Measurements from ENCODE around the gene IKZF2.

Gene IKZF2

DNA sequence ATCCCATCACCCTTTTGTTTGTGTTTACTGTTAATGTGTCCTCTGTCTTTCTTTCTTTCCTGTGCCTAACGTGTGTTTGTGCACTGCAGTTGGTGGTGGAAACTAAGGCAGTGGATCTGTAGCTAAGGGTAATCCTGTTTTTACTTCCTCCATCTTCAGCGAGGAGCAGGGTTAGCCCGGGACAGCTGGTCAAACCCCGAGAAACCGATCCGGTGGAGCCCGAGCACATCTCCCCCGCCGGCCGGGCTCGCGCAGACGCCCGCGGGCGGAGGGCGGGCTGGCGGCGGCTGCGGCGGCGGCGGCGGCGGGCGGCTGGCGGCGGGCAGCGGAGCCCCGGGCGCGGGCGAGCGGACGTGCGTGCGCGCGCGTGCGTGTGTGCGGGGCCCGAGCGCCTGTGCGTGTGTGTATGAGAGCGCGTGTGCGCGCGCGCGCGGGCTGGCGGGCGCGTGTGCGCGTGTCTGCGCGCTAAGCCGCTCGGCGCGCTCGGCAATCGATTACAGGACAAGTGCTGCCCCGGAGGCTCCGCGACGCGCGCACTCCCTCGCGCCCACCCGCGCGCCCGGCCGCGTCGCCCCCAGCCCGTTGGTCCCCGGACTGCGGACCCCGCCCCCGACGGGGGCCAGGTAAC lies at the start of gene IKZF2:
TSS of gene IKZF2 (minus strand) at position 176 of the 628 bp plus-strand sequence. CDS start 2,983 bp downstream, outside the sequence.
- DNase-seq (ENCODE audit: low read depth in 1 of 2, low spot score in 1 of 2), result peak; percentile 17 to 44

DNA sequence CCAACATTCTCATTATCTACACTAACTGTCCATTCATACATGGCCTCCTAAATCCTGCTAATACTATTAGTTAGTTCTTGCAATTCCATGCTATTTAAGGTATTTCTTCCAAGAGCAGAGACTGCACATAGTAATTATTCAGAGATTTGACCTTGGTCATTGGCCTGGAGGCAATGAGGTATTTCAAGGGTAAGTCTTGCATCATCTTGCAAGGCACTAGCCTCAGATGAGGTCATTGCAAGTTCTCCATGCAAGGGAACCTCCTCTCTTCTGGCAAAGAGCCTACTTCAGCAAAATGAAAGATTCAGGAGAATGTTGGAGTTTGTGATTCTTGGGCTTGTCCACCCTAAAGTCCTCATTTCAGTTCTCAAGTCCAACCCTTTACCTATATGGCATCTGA lies 48.5 kb upstream of the IKZF2 start:
- DNase-seq (ENCODE audit: low read depth in 1 of 2, low spot score in 1 of 2), result no peak

DNA sequence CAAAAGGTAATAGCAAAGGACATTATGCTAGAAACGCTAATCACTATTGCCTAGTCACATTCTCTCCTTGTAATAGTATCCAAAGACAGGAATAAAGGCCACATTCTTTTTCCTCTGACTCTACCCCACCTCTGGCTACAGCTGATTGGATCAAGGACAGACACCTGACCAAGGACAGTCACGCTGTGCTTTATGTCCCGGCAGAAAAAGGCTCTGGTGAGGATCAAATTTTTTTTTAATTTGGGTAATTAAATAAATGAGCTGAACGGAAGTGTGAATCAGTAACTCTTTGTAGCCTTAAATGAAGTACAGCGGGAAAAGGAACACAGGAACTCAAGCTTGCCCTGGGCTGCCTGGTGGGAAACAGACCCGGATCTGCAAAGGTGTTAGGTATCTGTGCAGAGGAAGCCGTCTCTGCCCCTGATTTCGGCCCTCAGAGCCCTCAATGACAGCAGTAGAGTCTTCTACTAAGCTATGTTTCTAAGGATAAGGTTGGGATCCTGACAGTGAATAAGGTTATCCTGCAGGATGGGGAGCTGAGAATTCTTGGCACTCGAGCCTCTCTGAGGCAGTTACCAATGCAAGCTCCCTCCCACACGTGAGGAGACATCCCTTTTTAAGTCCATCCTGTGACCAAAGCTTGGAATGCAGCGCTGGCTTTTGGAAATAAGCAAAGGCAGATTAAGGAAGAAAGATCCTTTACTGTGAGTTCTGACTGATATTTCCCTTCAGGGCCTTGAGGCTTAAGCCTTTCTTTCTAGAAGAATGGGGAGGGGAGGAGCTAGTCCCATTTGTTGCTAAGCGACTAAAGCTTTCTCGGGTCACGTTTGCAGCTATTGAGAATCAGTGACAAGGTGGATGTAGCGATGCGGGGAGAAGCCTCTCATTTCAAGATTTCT lies 37.8 kb upstream of the IKZF2 start:
- no peak for DNase-seq (ENCODE audit: low read depth in 1 of 2, low spot score in 1 of 2)

DNA sequence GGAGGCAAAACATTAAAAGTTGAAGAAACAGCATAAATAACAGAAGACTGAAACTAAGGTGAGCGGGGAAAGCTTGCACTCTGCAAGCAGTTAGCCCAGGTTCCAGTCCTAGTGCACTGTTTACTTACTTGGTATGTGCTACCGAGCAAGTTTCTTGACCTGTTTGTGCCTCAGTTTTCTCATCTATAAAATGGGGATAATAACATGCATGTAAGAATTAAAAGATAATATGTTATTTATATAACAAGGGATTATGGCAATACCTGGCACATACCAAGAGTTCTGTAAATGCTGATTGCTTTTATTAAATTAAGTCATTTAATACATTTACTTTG lies 37.1 kb upstream of the IKZF2 start:
- DNase-seq (ENCODE audit: low read depth in 1 of 2, low spot score in 1 of 2), result no peak

DNA sequence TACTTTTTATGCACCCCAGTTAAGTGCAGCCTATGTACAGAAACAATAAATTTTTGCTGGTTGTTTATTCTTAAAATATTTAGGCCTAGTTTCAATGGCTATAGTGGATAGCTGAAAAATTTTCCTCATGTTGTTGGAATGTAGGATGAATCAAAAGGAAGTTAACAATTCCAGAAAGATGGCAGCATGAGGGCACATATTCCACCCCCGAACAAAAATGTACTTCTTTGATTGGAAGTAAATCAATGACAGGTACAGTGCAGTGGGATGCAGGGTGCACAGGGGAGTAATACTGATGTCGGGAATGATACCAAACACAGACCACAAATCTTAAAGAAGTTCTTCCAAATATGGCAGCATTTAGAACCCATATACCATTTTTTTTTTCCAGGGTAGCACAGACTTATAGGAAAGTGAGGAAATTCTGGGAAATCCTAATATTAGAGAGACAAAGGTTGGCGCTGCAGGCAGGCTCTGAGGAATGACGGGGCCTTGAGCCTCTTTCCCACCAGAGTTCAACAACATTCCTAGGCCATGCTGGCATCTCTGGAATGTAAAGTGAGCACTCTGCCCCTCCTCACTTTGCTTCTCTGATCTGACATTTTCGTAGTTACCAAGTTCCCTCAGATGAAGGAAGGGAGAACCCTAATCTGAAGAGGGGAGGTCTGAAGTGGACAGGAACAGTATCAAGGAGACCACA lies 36.6 kb upstream of the IKZF2 start:
- no peak for DNase-seq (ENCODE audit: low read depth in 1 of 2, low spot score in 1 of 2)

DNA sequence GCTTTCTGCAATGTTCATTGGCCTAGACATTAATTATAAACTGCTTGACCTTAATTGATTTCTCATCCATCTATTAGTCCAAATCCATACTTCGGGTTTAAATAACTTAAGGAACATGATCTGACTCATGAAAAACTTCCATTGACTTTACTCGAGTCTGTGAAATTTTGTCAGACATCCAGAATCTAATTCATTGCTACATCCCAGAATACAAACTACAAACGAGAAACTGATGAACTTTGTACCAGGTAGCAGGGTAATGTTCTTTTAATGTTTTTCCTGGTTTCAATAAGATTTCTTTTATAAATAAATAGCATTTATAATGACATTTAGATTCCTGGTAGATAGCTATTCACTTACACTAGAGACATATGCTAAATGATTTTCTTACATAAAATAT lies 36.0 kb upstream of the IKZF2 start:
- DNase-seq (ENCODE audit: low read depth in 1 of 2, low spot score in 1 of 2), result no peak

DNA sequence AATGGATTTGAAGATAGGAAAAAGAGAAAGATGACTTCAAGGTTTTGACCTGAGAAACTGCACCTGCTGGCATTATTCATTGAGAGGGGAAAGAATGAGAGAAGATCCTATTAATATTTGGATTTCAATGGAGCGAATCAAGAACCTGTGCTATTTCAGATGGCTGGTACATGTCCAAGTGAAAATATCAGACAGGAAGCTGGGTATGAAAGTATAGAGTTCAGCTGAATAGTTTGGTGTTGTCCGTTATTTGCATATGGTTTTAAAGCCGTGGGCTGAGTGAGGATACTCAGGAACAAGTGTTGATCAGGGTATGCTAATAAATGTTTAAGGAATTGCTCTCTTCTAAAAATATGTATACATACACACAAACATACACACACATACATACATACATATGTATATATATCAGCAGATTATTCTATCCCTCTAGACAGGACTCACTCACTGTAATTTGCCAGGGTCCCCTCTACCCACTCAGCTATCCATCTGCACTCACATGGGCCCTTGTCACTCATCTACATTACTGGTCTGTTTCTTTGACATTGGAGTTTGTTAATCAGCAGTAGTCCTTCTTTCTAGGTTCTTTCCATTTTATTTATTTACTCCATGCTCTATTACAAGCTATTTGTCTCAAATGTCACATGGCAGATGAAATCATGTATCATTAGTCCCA lies 33.9 kb upstream of the IKZF2 start:
- no peak for DNase-seq (ENCODE audit: low read depth in 1 of 2, low spot score in 1 of 2)

DNA sequence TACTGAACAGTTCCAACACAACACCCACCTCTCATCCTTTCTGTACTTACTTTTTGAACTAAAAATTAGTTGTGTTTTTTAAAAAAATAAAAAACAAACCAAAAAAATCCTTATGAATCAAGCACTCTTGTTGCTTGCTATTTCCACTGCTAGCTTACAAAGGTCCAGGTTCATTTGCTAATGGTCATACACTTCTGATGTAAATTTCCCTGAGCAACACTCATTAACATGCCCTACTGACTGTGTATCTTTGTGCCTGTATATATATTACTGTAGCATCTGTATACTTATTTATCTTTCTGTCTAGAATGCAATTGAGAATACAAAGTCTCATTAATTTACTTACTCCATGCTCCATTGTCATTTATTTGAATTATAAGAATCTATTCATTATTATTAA lies 30.3 kb upstream of the IKZF2 start:
- DNase-seq (ENCODE audit: low read depth in 1 of 2, low spot score in 1 of 2), result no peak

DNA sequence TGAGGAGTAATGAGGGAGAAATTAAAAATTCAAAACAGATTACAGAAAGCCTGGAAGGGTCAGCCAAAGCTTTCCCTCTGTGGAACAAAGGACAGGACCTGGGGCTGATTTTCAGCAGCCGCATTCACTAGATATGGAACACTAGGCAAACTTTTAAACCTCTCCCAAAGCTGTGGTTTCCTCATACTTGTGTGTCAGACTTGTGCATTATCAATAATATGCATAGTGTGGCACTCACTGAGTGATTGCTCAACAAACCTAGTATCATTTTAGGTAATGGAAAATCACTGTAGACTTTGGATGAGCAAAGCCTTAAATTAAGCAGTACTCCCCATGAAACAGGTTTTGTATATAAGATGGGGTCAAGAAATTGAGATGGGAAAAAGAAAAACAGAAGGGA lies 26.3 kb upstream of the IKZF2 start:
- no peak for DNase-seq (ENCODE audit: low read depth in 1 of 2, low spot score in 1 of 2)

DNA sequence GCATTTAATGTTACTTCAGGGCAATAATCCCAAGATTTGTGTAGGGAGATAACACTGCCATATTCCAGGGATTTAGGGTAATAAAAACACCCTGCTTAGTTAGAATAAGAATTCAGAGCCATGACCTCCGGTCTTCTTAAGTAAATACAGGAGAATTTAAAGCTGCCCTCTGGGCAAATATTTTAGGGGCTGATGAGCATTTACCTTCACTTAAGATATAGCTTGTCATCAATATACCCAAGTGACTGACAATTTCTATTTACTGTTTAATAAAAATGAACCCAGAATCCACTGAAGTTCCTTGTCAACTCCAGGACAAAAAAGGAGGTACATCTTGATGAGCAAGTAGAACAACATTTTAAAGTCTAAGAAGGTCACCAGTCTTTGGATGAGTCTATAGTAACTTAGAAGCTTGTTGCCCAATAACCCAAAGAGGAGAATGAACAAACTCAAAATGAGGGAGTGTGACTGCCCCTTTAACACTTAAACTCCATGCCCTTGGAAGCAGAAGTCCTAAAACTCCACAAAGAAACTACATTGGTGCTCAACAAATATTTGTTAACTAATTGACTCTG lies 24.3 kb upstream of the IKZF2 start:
- DNase-seq (ENCODE audit: low read depth in 1 of 2, low spot score in 1 of 2), result no peak

DNA sequence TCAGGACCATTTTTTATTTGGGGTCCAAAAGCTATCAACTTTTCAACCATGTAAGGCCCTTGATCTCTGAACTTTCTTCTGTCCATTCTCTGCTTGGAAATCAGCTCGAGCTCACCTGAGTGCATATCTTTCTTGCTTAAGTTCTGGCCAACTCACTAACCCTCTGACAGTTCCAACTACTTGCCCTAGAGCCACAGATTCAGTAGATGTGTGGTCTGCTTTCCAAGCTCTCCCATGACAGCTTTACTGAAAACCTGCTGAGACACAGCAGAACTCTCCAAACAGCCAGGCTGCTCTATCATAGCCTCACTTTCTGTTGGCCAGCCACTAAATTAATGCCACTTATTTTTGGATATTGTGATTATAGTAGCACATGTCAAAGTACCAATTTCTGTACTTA lies 21.2 kb upstream of the IKZF2 start:
- DNase-seq (ENCODE audit: low read depth in 1 of 2, low spot score in 1 of 2), result no peak

DNA sequence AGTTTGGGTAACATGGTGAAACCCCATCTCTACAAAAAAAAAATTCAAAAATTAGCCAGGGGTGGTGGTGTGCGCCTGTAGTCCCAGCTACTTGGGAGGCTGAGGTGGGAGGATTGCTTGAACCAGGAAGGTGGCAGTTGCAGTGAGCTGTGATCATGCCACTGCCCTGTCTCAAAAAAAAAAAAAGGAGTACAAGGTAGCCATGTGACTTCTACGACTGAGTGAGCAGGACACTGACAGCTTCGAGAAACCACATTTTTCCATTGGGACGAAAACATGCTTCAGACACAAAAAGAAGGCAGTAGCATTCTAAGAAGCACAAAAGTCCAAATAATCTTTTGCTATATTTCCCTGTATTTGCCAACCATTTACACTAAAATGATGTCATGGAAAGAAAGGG lies 19.7 kb upstream of the IKZF2 start:
- DNase-seq (ENCODE audit: low read depth in 1 of 2, low spot score in 1 of 2), result no peak

DNA sequence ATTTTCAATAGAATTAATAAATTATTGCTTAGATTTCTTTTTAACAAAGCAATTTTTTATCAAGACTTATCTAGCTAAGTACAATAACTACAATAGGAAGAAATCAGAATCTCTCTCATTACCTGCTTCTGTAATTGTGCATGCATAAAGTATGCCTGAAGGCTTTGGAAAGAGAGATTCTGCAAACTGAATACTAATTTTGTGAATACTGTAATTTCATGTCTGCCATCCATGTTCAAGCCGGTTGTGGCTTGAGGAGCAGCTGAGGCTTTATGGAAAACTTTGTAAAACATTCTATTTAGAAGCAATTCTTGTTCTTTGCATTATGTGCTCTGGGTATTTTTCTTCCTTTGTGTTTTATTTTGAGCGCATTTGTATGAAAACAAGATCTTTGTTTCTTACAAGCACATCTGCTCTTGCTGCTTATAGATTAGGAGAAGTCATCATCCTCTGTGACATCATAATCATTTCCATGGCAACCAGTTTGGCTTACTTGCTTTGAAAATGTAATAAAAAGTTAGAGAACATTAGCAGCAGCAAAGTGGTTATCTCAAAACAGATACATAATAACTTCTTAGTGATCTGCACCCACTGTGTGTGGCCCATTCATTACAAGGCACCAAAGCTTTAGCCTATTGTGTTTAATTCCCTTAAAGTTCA lies 16.0 kb upstream of the IKZF2 start:
- DNase-seq (ENCODE audit: low read depth in 1 of 2, low spot score in 1 of 2), result no peak

DNA sequence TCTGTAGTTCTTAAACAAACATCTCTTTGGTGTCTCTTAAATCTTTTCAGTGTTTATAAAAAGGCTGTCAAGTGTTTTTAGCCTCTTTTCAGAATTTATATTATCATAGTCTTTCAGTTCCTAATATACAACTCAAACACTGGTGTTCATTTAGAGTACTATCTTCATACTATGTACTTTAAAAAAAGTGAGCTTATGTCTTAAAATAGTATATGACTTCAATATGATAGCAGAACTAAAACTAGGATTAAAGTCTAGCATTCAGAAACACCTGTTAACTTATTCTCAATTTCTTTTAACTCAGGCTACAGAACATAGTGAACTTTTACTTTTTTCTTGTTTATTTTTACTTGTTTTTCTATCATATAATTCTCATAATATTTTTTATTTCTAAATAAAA lies 14.7 kb upstream of the IKZF2 start:
- DNase-seq (ENCODE audit: low read depth in 1 of 2, low spot score in 1 of 2), result no peak

DNA sequence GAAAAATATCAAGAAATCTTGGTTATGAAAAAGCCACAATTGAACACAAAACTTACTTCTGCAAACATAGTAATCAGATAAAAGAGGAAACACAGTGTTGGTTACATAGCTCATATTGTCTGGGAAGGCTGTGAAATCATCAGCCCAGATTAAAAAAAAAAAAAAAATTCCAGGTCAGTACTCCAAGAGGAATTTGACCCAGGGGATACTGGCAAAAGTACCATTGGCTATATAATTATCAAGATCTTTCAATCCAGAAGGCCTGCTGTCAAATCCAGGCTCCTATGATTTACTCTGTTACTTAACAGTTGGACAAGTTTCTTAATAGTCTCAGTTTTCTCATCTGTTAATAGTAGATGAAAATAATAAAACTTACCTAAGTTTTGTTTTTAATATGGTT lies 12.9 kb upstream of the IKZF2 start:
- no peak for DNase-seq (ENCODE audit: low read depth in 1 of 2, low spot score in 1 of 2)

DNA sequence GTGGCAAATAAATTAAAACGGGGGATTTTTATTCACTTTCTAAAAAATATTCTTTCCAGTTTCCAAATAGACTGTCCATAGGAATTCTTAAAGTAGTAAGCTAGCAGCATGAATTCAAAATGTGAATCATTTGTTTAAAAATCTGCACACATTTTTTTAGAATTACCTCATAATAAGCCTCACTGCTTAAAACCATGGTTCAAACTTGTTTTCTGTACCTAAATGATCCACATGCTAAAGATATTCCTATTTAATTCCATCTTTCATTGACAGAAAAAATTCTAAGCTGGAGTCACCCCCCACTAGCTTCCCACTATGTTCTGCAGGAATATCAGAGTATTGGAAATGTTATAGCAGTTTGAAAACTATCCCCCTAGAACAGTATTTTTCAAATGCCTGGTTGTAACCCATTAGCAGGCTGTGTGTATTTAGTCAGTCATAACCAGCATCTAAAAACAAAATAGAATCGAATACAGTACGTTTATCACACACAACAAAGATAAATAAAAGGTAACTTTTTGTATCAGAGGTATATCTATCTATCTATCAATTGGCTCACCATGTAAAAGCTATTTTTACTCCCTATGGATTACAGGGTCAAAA lies 11.2 kb upstream of the IKZF2 start:
- no peak for DNase-seq (ENCODE audit: low read depth in 1 of 2, low spot score in 1 of 2)

DNA sequence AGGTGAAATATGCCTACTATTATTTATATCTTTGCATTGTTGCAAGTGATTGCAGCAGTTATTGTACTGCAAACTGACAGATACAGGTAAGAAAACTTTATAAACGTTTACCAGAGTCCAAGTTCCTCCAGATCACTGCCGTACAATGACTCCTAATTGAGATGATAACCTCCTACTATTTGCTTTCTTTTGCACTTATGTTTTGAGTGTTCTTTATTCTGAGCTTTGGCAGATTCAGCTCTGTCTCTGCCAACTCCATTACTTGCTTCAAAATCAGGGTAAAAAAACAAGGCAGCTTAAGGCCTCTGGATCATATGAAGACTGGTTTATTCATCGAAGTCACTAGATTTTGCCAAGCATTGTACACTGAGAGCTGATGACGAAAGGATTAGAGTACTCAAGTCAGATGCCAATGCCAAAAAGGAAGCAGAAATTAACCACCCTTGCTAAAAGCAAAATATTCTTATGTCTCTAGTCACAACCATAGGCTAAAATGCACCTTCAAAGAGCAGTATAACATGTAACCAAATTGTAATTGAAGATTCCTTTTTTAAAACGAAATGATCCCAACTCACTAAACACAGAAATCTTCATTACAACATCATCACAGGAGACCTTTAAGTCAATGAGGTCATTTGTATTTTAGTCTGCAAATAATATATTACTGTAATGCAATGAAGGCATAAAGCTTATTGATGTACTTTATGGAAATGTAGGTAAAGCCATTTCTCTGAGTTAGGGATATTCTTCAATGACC lies 10.5 kb upstream of the IKZF2 start:
- no peak for DNase-seq (ENCODE audit: low read depth in 1 of 2, low spot score in 1 of 2)

DNA sequence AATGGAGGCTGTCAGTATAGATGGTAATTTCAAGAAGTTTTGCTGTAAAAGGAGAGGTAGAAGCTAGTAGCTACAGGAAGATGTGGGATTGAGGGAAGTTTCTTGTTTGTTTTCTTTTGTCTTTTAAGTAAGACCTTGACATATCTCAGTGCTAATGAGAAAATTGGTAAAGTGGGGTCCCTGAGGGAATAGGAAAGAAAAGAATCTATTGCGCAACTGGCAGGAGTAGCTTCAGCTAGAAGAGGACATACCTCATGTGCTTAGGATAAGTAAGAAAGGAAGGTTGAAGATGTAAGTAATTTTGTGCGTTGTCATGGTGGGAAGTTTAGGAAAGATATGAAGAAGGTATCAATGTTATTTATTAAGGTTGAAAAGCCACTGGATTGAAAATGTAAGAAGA lies 8.4 kb upstream of the IKZF2 start:
- DNase-seq (ENCODE audit: low read depth in 1 of 2, low spot score in 1 of 2), result no peak

DNA sequence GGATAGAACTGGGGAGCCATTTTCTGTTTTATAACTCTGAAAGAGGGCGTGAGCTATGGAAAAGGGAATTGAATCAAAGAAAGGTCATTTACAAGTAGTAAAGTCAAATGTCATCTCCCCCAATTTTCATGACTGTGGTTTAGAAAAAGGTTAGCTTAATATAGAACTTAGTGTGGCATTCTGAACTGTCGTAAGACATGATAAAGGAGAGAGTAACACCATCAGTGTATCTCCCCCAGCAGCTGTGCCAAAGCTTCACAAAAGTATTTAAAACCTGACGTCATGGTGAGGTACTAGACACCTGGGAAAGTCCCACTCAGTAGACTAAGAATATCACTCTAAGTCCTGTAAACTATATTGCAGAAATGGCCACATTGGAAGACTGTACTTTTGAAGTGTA lies 5.8 kb upstream of the IKZF2 start:
- DNase-seq (ENCODE audit: low read depth in 1 of 2, low spot score in 1 of 2), result no peak

DNA sequence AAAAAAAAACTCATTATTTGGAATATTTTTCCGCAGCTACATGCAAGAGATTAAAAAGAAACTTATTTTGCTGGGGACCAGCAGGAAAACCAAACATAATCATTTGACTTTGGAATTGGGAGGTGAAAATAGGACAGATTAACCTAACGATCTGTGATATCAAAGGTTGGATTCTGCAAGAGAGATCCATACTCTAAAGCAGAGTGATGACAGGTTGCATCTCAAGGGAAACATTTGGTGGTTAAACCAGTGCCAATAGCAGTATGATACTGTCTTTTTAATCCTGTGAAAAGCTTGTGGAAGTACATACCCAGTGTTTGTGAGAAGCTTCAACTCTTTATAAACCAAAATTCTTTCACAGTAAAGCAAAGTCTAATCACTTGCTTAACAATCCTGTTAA lies 5.3 kb upstream of the IKZF2 start:
- DNase-seq (ENCODE audit: low read depth in 1 of 2, low spot score in 1 of 2), result no peak

Data from activated CD4-positive, alpha-beta T cell treated with anti-CD3 and anti-CD28 coated beads, Interleukin-2, amount 50 U/mL, for 24 hours (primary cell).